ENCODE results near the gene KCNE1. TPM values are rescaled to one million over a fixed set of nuclear protein-coding genes. Genes with fewer than 3 reads are reported as not detected.
"Not testable (repeated sequence)": the region's sequence is repeated elsewhere in the genome, so short reads cannot be mapped to it uniquely, and the experiment has no call there.

KCNE1 gene
- polyA plus RNA-seq, 2 of the 4 experiments (the other 2 are of a cell fraction), result 0.17 TPM; not detected in 1

- Histone ChIP-seq H3K4me2 (no peak overlapping the region), H3K27ac (no peak overlapping the region), H3K4me1 (no peaks in the 10 kb centered on the region), H3K9me3 (no peaks in the 10 kb centered on the region), H3K4me3 (no peak overlapping the region)
- TF ChIP-seq MAX (IDR thresholded peaks at IDR 0.05), result no peak
- ChIA-PET CTCF (interaction anchor here (1.3 to 3.4 kb wide), 2 partner anchors 12 to 104 kb away, joined by 5 to 11 read pairs; no protein-coding TSS in a partner anchor), POLR2A (no interaction called here)
- FAIRE-seq, result no peak
- DNase-seq (ENCODE audit: low read depth in 1 of 2, low spot score in 1 of 2), result no peak
- WGBS (ENCODE audit: missing lambda C conversion rate), result 32% methylated on average over 3 of the region's 3 CpGs
- ATAC-seq, result no peak
Observed at GRCh38 chr21:34498623-34499022, 13.4 kb downstream of the KCNE1 start.

- H3K27ac ChIP-seq; FAIRE-seq; H3K4me3 ChIP-seq; H3K4me1 ChIP-seq; CTCF ChIA-PET; POLR2A ChIA-PET; H3K4me2 ChIP-seq; H3K9me3 ChIP-seq; DNase-seq (ENCODE audit: low read depth in 1 of 2, low spot score in 1 of 2): not testable (repeated sequence)
- ATAC-seq, result peak in 1 of 2 experiments; percentile 47; a peak in 1 of 6 replicates
- no CpG with 5 or more reads among the region's 5 CpGs for WGBS (ENCODE audit: missing lambda C conversion rate)
Observed at GRCh38 chr21:34483854-34484253, 28.2 kb downstream of the KCNE1 start.

GRCh38 chr21:34483435-34483834 lies 28.6 kb downstream of the KCNE1 start:
- H3K9me3 ChIP-seq; H3K27ac ChIP-seq; DNase-seq (ENCODE audit: low read depth in 1 of 2, low spot score in 1 of 2); H3K4me2 ChIP-seq; CTCF ChIA-PET; POLR2A ChIA-PET; FAIRE-seq; ATAC-seq; H3K4me1 ChIP-seq; H3K4me3 ChIP-seq: not testable (repeated sequence)
- no CpG with 5 or more reads among the region's 3 CpGs for WGBS (ENCODE audit: missing lambda C conversion rate)

- H3K27ac ChIP-seq; ATAC-seq; H3K9me3 ChIP-seq; H3K4me1 ChIP-seq; DNase-seq (ENCODE audit: low read depth in 1 of 2, low spot score in 1 of 2); H3K4me2 ChIP-seq; POLR2A ChIA-PET; CTCF ChIA-PET; H3K4me3 ChIP-seq; FAIRE-seq: not testable (repeated sequence)
- WGBS (ENCODE audit: missing lambda C conversion rate), result no CpG with 5 or more reads among the region's 3 CpGs
Observed at GRCh38 chr21:34467333-34467732, 44.7 kb downstream of the KCNE1 start.

- H3K4me1 ChIP-seq; DNase-seq (ENCODE audit: low read depth in 1 of 2, low spot score in 1 of 2); FAIRE-seq; POLR2A ChIA-PET; H3K9me3 ChIP-seq; H3K4me2 ChIP-seq; H3K4me3 ChIP-seq; CTCF ChIA-PET; H3K27ac ChIP-seq: not testable (repeated sequence)
- ATAC-seq, result peak; percentile 77 to 84
- WGBS (ENCODE audit: missing lambda C conversion rate), result no CpG with 5 or more reads among the region's 36 CpGs
Observed at GRCh38 chr21:34459426-34459825, 52.6 kb downstream of the KCNE1 start.

- DNase-seq (ENCODE audit: low read depth in 1 of 2, low spot score in 1 of 2); POLR2A ChIA-PET; H3K4me1 ChIP-seq; H3K4me2 ChIP-seq; H3K27ac ChIP-seq; H3K4me3 ChIP-seq; H3K9me3 ChIP-seq; FAIRE-seq; CTCF ChIA-PET; ATAC-seq: not testable (repeated sequence)
- WGBS (ENCODE audit: missing lambda C conversion rate), result no CpG with 5 or more reads among the region's 7 CpGs
Observed at GRCh38 chr21:34458266-34458665, 53.7 kb downstream of the KCNE1 start.

- H3K4me1 ChIP-seq; H3K27ac ChIP-seq; H3K4me2 ChIP-seq; FAIRE-seq; CTCF ChIA-PET; ATAC-seq; H3K4me3 ChIP-seq; POLR2A ChIA-PET; DNase-seq (ENCODE audit: low read depth in 1 of 2, low spot score in 1 of 2); H3K9me3 ChIP-seq: not testable (repeated sequence)
- WGBS (ENCODE audit: missing lambda C conversion rate), result no CpG with 5 or more reads among the region's 6 CpGs
Observed at GRCh38 chr21:34456180-34456579, 55.8 kb downstream of the KCNE1 start.

GRCh38 chr21:34455628-34456027 lies 56.4 kb downstream of the KCNE1 start:
- ATAC-seq; H3K27ac ChIP-seq; CTCF ChIA-PET; FAIRE-seq; H3K4me2 ChIP-seq; H3K4me3 ChIP-seq; POLR2A ChIA-PET; H3K4me1 ChIP-seq; DNase-seq (ENCODE audit: low read depth in 1 of 2, low spot score in 1 of 2); H3K9me3 ChIP-seq: not testable (repeated sequence)
- no CpG with 5 or more reads among the region's 10 CpGs for WGBS (ENCODE audit: missing lambda C conversion rate)

- CTCF ChIA-PET; H3K4me1 ChIP-seq; FAIRE-seq; DNase-seq (ENCODE audit: low read depth in 1 of 2, low spot score in 1 of 2); ATAC-seq; H3K4me3 ChIP-seq; H3K4me2 ChIP-seq; H3K9me3 ChIP-seq; POLR2A ChIA-PET; H3K27ac ChIP-seq: not testable (repeated sequence)
- WGBS (ENCODE audit: missing lambda C conversion rate), result no CpG with 5 or more reads among the region's 8 CpGs
Observed at GRCh38 chr21:34447018-34447417, 65.0 kb downstream of the KCNE1 start.

- CTCF ChIA-PET; H3K4me2 ChIP-seq; H3K4me3 ChIP-seq; POLR2A ChIA-PET; DNase-seq (ENCODE audit: low read depth in 1 of 2, low spot score in 1 of 2); H3K4me1 ChIP-seq; FAIRE-seq; H3K27ac ChIP-seq; H3K9me3 ChIP-seq: not testable (repeated sequence)
- peak; percentile 74 to 76; a peak in 4 of 6 replicates for ATAC-seq
- no CpG with 5 or more reads among the region's 4 CpGs for WGBS (ENCODE audit: missing lambda C conversion rate)
Observed at GRCh38 chr21:34443486-34443885, 68.5 kb downstream of the KCNE1 start.

- DNase-seq (ENCODE audit: low read depth in 1 of 2, low spot score in 1 of 2); H3K9me3 ChIP-seq; H3K4me2 ChIP-seq; H3K4me3 ChIP-seq; H3K4me1 ChIP-seq; H3K27ac ChIP-seq; CTCF ChIA-PET; POLR2A ChIA-PET; FAIRE-seq: not testable (repeated sequence)
- peak; percentile 77 to 87 for ATAC-seq
- WGBS (ENCODE audit: missing lambda C conversion rate), result no CpG with 5 or more reads among the region's 5 CpGs
Observed at GRCh38 chr21:34429710-34430109, 82.3 kb downstream of the KCNE1 start.

- DNase-seq (ENCODE audit: low read depth in 1 of 2, low spot score in 1 of 2); CTCF ChIA-PET; H3K9me3 ChIP-seq; H3K4me3 ChIP-seq; H3K4me1 ChIP-seq; FAIRE-seq; ATAC-seq; H3K4me2 ChIP-seq; POLR2A ChIA-PET; H3K27ac ChIP-seq: not testable (repeated sequence)
- no CpG with 5 or more reads among the region's 6 CpGs for WGBS (ENCODE audit: missing lambda C conversion rate)
Observed at GRCh38 chr21:34428441-34428840, 83.6 kb downstream of the KCNE1 start.

Measured in A549 (cell line).